Measurements from ENCODE around the gene USP6NL. TPM values are rescaled to one million over a fixed set of nuclear protein-coding genes. Genes with fewer than 3 reads are reported as not detected.
A peak's percentile ranks its signal among the peaks of the same experiment; 100 is the strongest.

The USP6NL gene
- total RNA-seq, 2 donors from 2014 or later: 11.2 to 18.4 TPM

DNA sequence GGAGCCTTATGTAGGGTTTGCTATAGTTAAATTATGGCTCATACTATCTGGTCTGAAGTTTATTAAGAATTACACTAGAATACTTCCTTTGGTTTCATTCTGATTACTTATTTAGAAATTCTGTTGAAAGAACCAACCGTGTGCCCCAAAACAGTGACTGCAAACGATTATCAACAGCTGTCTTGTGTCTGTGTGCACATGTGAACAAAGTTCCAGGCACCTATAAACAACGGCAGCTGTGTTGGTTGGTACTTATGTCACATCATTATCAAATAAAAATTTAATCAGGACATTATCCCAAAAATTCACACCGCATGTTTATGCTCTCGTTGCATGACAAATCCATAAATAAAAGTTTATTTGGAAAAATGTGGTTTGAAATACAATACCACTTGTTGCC is 80.6 kb downstream of the USP6NL start:
- DNase-seq (ENCODE audit: low spot score): no peak
- intact Hi-C loops (cut with DNase I): no loop called here

DNA sequence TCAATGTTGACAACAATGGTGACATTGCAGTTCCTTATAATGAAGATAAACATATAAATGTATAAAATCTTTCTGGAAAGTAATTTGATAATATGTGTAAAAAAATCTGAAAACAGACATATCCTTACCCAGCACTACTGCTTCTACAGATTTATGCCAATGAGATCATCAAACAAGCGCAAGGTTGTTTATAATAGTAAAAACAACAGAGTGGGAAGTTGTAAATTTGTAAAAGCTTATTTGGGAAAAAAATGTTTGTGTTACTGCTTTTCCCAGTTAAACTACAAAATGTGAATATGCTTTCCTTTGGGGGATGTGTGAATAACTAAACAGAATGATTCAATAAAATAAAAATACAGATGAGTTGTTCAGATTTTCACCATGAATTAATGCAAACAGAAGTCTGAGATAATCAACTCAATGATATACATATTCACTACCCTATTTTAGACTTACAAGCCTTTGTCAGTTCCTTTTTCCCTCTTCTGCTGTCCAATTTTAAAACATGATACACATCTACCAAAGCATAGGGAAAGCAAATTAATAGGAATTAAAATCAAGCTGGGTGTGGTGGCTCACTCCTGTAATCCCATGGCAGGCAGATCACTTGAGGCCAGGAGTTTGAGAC is 82.1 kb downstream of the USP6NL start:
- no peak for DNase-seq (ENCODE audit: low spot score)
- intact Hi-C loops (cut with DNase I): loop anchor here in 1 of 2 donors (5.0 kb wide), 1 partner anchor 83 kb away; the partner anchor contains the start of gene USP6NL

DNA sequence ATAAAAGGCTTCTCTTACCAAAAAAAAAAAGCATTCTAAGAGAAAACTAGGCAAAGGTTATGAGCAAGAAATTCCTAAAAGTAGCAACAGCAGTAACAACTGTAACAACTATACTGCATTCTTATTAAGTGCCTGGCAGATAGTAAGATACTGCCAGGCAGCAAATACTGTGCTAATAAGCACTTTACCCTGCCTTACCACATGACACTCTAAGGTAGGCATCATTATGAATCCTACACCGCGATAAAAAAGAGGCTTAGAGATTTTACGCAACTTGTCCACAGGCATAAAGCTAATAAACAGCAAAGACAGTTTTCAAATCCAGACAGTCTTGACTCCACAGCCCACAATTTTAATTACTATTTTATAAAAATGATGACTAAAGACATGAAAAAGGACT is 83.2 kb downstream of the USP6NL start:
- DNase-seq (ENCODE audit: low spot score): no peak
- intact Hi-C loops (cut with DNase I): loop anchor here in 1 of 2 donors (5.0 kb wide), 1 partner anchor 84 kb away; the partner anchor contains the start of gene USP6NL

DNA sequence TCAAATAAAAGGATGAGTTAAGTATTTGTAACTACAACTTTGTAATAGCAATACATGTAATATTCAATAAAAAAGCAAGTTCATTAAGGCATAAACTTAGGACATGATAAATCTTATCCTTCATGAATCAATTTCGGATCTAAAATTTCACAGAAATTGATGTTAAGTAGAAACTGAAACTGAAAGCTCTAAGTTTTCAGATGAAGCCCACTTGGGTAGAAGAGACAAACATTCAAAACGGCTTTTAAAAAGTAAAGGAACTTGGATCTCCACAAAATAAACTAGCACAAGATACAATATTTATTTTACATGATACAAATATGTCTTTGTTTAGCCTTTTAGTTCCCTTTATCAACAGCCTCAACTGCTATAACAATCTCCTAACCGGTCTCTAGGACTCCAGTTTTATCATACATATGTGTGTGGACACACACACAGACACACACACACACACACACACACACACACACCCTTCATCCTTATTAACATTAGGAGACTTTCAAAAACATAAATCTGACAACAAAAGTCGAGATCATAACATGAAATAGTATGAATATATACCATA is 83.7 kb downstream of the USP6NL start:
- no peak for DNase-seq (ENCODE audit: low spot score)
- intact Hi-C loops (cut with DNase I): loop anchor here in 1 of 2 donors (5.0 kb wide), 1 partner anchor 85 kb away; the partner anchor contains the start of gene USP6NL

DNA sequence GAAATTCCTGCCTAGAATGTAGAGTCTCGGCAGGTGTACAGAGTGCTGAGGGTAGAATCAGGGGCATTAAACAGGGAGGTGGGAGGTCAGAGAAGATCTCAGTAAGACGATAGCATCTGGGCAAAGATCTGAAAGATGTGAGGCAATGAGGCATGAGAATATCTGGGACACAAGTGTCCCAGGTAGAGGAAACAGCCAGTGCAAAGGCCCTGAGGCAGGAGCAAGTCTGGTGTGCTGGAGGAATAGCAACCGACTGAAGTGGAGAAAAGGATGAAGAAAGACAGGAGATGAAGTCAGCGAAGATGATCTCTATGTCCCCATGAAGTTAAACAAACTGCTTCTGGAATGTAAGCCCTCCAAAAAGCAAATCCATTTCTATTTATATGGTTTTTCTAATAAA is 84.4 kb downstream of the USP6NL start:
- intact Hi-C loops (cut with DNase I): loop anchor here in 1 of 2 donors (5.0 kb wide), 1 partner anchor 85 kb away; the partner anchor contains the start of gene USP6NL
- DNase-seq (ENCODE audit: low spot score): no peak

DNA sequence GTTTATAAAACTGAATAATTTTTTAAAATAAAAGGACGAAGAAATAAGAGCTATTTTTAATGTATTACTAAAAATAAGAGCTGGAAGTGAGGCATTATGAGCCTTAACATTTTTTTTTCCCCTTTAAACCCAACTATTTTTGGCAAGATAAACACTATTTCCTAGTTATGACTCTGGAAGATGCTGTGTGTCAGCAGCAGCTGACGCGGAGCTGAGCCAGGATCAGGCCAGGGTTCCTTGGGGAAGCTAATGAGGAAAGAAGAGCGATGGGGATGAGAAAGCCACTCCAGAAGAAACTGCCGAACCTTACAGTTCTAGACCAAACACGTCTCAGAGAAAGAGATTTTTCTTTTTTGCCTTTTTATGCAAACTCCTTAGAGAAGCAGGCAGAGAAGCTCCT is 85.9 kb downstream of the USP6NL start:
- intact Hi-C loops (cut with DNase I): loop anchor here in 1 of 2 donors (5.0 kb wide), 1 partner anchor 87 kb away; the partner anchor contains the start of gene USP6NL
- DNase-seq (ENCODE audit: low spot score): peak; percentile 95

DNA sequence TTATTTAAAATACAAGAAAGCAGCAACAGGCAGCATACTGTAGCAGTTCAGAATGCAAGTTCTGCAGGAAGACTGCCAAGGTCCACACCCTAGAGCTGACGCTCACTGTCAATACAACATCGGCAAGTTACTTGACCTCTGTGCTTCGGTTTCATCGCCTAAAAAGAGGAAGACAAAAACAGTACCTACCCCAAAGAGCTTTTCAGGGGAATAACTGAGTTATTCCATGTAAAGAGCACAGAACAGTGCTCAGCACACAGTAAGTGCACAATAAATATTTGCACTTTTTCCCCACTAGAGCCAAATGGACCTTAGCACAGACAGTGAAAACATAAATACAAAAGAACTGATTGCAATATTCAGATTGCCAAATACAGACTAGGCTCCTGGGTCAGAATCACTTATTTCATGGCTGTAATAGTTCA is 88.6 kb downstream of the USP6NL start:
- intact Hi-C loops (cut with DNase I): no loop called here
- no peak for DNase-seq (ENCODE audit: low spot score)

DNA sequence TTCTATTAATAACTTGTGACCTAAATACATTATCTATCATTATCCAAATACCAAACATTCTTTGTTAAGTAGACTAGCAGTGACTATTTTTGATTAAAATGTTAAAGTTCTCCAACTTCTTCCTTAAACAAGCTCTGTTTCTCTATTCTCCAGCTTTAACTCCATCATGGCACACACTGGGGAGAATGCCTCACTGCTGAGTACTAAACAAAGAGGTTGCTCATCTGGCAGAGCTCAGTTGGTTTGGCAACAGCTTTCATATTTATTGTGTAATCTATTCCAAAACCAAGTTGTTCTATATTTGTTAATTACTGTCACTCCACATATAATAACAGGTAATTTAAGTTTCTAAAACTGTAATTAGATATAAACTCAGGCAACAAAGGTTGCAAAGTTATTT is 89.6 kb downstream of the USP6NL start:
- intact Hi-C loops (cut with DNase I): no loop called here

DNA sequence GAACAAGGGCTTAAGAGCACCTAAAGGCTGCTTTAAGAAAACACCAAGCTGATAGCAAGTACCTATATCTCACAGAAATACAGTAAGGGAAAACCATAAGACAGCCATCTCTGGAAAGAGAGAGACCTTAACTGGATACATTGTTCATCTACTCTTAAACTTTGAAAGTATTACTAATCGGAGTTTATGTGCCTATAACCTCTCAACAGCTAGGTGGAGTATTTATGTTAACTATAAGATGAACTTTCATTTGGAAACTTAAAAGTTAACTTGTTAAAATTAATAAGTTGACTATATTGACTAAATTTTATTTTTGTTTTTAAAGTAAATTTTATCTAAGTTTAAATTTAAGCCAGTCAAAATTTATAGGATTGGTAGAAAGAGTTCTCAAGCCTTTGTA is 90.6 kb downstream of the USP6NL start:
- no peak for DNase-seq (ENCODE audit: low spot score)
- intact Hi-C loops (cut with DNase I): no loop called here

More for the DNA sequence above, 89.6 kb downstream of the USP6NL start:
- no peak for DNase-seq (ENCODE audit: low spot score)

DNA sequence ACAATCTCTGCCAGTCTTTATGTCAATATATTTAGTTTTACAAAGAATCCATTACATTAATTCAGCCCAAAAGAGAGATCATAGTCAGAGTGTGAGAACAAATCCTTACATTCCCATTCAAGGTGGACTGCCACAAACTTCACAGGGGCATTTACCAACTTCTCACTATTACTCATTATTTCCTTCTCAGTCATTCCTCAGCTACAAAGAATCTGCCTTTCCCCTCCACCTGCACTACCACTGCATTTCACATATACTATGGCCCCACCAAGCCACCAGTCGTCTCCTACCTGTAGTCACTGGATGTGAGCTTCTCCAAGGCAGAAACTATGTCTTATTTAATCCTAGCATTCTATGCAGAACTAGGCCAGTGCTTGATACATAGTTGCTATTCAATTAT is 94.3 kb downstream of the USP6NL start:
- intact Hi-C loops (cut with DNase I): loop anchor here (5.0 to 10.0 kb wide), 4 partner anchors 205 to 240 kb away; no protein-coding TSS in a partner anchor
- DNase-seq (ENCODE audit: low spot score): no peak

DNA sequence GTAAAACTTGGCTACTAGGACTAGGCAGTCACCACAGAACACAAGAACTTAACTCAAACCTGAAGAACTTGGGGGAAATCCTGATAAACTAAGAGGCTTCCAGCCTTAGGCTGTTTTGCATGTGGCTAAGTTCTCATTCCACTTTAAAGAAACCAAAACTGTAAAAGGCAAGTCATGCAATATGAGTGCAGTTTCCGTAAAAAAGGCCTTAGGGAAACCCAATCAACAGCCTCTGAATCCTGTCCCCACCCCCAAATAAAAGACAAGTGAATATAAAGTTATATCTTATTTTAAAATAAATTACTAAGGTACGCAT is 95.1 kb downstream of the USP6NL start:
- intact Hi-C loops (cut with DNase I): loop anchor here (5.0 to 10.0 kb wide), 4 partner anchors 206 to 241 kb away; no protein-coding TSS in a partner anchor
- DNase-seq (ENCODE audit: low spot score): no peak

DNA sequence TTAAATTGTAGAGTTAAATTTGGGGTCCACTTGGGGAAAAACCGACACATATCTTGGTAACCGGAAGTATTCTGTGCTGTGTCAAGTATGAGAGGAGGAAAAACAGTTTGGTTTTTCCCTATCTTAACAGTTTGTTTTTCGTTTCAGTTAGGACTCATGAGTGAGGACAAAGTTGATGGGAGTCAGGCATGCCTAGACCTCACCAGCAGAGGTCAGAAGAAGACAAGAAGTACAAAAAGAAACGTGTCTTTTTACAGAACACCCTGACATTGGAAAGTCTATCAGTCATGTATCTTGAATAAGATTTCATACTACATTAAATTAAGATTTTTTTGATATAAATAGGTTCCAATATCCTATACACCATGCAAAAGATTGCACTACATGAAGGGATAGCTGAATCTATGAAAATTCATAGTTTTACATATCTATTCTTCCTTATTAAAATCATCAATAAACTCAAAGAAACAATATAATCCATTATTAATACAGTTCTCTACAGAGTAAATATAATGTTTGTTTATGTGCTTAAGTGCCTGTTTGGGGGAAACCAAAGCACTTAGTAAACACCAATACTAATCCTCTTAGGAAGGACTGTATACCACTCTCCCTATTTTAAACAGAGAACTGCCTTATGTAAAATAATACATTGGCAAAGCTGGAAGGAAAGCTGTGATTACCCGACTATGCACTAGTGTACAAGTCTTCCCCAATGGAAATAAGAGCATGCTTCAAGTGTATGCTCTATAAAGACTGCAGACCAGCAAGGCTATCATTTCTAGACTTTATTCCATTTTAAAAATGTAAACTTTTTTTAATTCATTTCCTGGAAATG is 95.6 kb downstream of the USP6NL start:
- intact Hi-C loops (cut with DNase I): loop anchor here (5.0 to 10.0 kb wide), 4 partner anchors 206 to 241 kb away; no protein-coding TSS in a partner anchor
- no peak for DNase-seq (ENCODE audit: low spot score)

DNA sequence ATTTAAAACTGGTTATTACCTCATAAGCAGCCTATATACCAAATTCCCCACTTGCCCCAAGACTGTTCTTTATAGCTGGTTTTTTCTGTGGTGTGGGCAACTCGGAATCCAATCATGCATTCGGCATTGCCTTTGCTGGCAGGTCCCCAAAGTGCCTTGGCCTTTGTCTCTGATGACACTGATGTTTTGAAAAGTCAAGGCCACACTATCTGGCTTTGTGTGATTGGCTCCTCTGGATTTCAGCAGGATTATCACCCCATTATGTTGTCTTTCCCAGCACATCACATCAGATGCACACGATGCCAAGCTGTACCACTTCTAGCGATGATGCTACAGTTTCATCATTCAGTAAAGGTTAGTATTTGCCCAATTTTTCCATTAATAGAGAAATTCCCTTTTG is 97.7 kb downstream of the USP6NL start:
- no peak for DNase-seq (ENCODE audit: low spot score)
- intact Hi-C loops (cut with DNase I): loop anchor here in 1 of 2 donors (10.0 kb wide), 1 partner anchor 241 kb away; no protein-coding TSS in a partner anchor

DNA sequence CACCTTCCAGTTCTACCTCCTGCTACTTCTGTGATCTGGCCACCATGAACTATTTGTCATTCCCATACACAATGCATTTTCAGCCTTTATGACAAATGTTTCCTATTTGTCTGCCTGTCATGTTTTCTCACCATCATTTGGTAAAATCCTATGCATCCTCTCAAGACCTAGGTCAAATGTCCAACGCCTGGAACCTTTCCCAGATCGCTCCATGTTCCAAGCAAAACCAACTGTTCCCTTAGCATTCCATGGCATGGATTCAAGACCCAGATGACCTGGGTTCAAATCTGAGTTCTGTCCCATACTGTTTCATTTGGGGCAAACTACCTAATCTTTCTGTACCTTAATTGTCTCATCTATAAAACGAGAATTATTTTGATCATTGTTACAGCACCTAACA is 98.9 kb downstream of the USP6NL start:
- DNase-seq (ENCODE audit: low spot score): no peak
- intact Hi-C loops (cut with DNase I): loop anchor here in 1 of 2 donors (10.0 kb wide), 1 partner anchor 242 kb away; no protein-coding TSS in a partner anchor

DNA sequence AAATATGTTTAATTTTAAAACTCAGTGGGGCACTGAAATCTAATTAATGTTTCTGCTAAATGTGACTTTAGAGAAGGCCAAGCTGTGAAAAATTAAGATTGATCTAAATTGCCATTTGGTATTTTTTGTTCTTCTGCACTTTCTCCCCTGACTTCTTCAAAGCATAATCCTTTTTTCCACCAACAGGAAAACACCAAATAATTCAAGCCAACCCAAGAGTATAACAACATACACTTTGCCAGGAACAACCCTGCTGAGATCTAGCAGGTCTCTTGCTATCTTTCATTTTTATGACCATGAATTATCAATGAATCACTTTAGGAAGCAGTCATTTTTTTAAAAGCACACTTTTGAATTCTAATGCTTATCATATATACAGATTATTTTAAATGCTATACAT is 100.1 kb downstream of the USP6NL start:
- no peak for DNase-seq (ENCODE audit: low spot score)
- intact Hi-C loops (cut with DNase I): loop anchor here in 1 of 2 donors (10.0 kb wide), 1 partner anchor 243 kb away; no protein-coding TSS in a partner anchor

DNA sequence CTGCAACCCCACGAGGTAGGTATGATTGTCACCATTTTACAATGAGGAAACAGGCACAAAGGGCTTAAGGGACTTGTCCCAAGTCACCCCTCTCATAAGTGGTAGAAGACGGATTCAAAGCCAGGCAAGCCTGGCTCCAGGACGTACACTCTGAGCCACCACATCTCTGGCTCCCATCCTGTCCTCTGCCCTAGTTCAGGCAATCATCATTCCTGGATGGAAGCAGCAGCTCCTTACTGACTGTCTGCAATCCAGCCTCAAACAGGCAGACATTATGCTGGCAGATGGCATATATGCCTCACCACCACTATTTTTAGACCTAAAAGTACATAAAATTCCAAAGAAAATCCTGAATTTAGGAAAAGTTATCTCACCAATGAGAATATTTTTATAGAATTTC is 100.7 kb downstream of the USP6NL start:
- intact Hi-C loops (cut with DNase I): loop anchor here in 1 of 2 donors (10.0 kb wide), 1 partner anchor 244 kb away; no protein-coding TSS in a partner anchor

DNA sequence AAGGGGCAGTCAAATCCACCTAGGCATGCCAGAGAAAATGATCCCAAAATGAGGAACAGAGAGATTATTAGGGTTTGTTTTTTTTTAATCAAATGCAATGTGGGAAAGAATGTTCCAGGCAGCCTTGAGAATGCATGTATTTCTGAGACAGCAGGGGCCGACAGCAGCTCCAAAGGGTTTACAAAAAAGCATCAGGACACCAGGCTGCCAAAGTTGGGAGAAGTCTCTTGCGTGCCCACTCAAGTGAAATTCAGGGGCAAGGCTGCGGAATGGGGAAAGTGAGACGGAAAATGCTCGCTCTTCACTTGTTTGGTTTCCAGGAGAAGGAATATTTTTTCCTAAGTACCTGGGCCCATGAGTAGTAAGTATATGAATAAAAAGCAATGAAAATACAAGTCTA is 101.2 kb downstream of the USP6NL start:
- intact Hi-C loops (cut with DNase I): loop anchor here in 1 of 2 donors (10.0 kb wide), 1 partner anchor 245 kb away; no protein-coding TSS in a partner anchor
- no peak for DNase-seq (ENCODE audit: low spot score)

More for the DNA sequence above, 100.7 kb downstream of the USP6NL start:
- DNase-seq (ENCODE audit: low spot score): no peak

DNA sequence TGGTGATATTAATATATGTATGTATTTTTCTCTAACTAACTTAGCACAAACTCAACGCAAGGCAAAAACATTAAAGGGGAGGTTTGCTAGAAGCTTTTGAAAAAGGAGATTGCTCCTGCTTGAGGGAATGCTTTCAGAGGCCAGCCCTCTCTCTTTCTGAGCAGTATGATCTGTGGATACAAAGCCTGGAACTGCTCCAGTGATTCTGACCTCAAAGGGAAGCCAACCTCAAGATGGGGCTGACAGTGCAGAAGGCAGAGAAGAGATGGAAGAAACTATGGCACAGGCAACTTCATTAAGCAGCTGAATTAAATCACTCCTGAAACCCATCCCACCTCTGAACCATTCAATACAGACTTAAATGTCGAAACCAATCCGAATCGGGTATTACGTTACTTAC is 102.4 kb downstream of the USP6NL start:
- no peak for DNase-seq (ENCODE audit: low spot score)

DNA sequence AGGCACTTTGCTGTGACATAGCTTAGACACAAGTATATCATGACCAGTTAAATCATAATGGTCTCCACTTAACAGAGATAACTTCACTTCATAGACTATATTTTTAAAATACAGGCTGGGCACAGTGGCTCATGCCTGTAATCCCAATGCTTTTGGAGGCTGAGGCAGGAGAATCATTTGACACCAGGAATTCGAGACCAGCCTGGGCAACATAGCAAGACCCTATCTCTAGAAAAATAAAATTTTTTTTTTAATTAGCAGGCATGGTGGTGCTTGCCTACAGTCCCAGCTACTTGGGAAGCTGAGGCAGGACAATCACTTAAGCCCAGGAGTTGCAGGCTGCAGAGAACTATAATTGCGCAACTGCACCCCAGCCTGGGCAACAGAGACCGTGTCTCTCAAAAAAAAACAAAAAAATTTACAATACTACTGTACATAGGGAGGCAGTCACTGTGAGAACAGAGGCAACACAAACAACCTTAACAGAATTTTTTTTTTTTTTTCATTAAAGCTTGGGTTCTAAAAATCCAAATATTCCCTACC is 105.1 kb downstream of the USP6NL start:
- DNase-seq (ENCODE audit: low spot score): no peak
- intact Hi-C loops (cut with DNase I): no loop called here

More for the DNA sequence above, 102.4 kb downstream of the USP6NL start:
- intact Hi-C loops (cut with DNase I): no loop called here
